SK-N-SH (cell line): ENCODE measurements around the gene UGT1A4. TPM values are rescaled to one million over a fixed set of nuclear protein-coding genes. Genes with fewer than 3 reads are reported as not detected.

ENCODE experiments used
- CTCF ChIA-PET: fragments of 300-600, 350-600 bp; formaldehyde crosslinking; extraction: SDS; loops from one replicate; lab custom pipeline; 2021; lab: Yijun Ruan, JAX
- POLR2A ChIA-PET: fragments of 350-600 bp; sonication (Branson Sonifier 250); formaldehyde crosslinking; extraction: SDS; loops from one replicate; lab custom pipeline; 2020; ENCODE audit warnings: antibody characterized with exemption, inconsistent platforms; lab: Yijun Ruan, JAX
- DNase-seq: peaks from one replicate; pipeline ENCODE4 v3.0.0; 2012
- H2AFZ ChIP-seq: fragments of 200-600 bp; sonication (generic); 2 replicates; pipeline ENCODE4 v1.8.1; 2016; ENCODE audit warnings: antibody characterized with exemption, mild to moderate bottlenecking, low read depth
- H3F3A ChIP-seq: fragments of 200-600 bp; sonication (generic); replicated peaks from 2 replicates; pipeline ENCODE3; 2016; ENCODE audit warnings: antibody characterized with exemption, mild to moderate bottlenecking; ENCODE audit not compliant: insufficient read depth
- H3K27ac ChIP-seq, 2 experiments: fragments of 200-500 bp in 1 of 2; fragments of 200-600 bp in 1 of 2; sonication (Bioruptor generic) in 1 of 2; sonication (generic), shearing (Covaris generic) in 1 of 2; 2 replicates each; pipeline versions ENCODE4 v1.5.1 to v1.6.1; 2014 to 2016; ENCODE audit warnings: low read depth in 2 of 2, inconsistent platforms in 1 of 2, low read length in 1 of 2, mild to moderate bottlenecking in 1 of 2, mixed read lengths in 1 of 2
- H3K27me3 ChIP-seq: fragments of 200-600 bp; sonication (generic), shearing (Covaris generic); 2 replicates; pipeline ENCODE4 v1.6.1; 2016; ENCODE audit warnings: mixed run types; ENCODE audit not compliant: insufficient read depth
- H3K36me3 ChIP-seq, 2 experiments: fragments of 200-500 bp in 1 of 2; fragments of 200-600 bp in 1 of 2; sonication (Bioruptor generic) in 1 of 2; sonication (generic) in 1 of 2; replicated peaks in 1 of 2; 2 replicates each; pipeline versions ENCODE3 to v1.5.1; 2014 to 2016; ENCODE audit warnings: low read length in 1 of 2, mild to moderate bottlenecking in 1 of 2; ENCODE audit not compliant: insufficient read depth in 2 of 2, control insufficient read depth in 1 of 2
- H3K4me1 ChIP-seq, 2 experiments: fragments of 200-500 bp in 1 of 2; fragments of 200-600 bp in 1 of 2; sonication (Bioruptor generic) in 1 of 2; sonication (generic), shearing (Covaris generic) in 1 of 2; 2 replicates each; pipeline versions ENCODE4 v1.5.1 to v1.6.1; 2014 to 2016; ENCODE audit warnings: low read depth in 1 of 2, low read length in 1 of 2, mixed run types in 1 of 2; ENCODE audit not compliant: insufficient read depth in 2 of 2, control insufficient read depth in 1 of 2
- H3K4me2 ChIP-seq: fragments of 200-600 bp; sonication (generic), shearing (Covaris generic); 2 replicates; pipeline ENCODE4 v1.6.1; 2017; ENCODE audit warnings: mixed run types
- H3K4me3 ChIP-seq, 2 experiments: fragments of 200-500 bp in 1 of 2; fragments of 200-600 bp in 1 of 2; sonication (Bioruptor generic) in 1 of 2; sonication (generic), shearing (Covaris generic) in 1 of 2; 2 replicates each; pipeline versions ENCODE4 v1.5.1 to v1.8.1; 2014 to 2016; ENCODE audit warnings: low read depth in 2 of 2, inconsistent platforms in 1 of 2, low read length in 1 of 2, mild to moderate bottlenecking in 1 of 2, mixed read lengths in 1 of 2, moderate library complexity in 1 of 2
- H3K79me2 ChIP-seq: fragments of 200-600 bp; sonication (generic); 2 replicates; pipeline ENCODE4 v1.8.1; 2017; ENCODE audit warnings: mild to moderate bottlenecking; ENCODE audit not compliant: insufficient read depth
- H3K9ac ChIP-seq: fragments of 200-600 bp; sonication (generic); 2 replicates; pipeline ENCODE4 v1.6.1; 2017; ENCODE audit warnings: mixed run types
- H3K9me2 ChIP-seq: fragments of 200-600 bp; sonication (generic); 2 replicates; pipeline ENCODE4 v1.6.1; 2017; ENCODE audit warnings: mixed run types
- H3K9me3 ChIP-seq: fragments of 200-600 bp; sonication (generic); 2 replicates; pipeline ENCODE4 v1.6.1; 2017; ENCODE audit warnings: mixed run types, mild to moderate bottlenecking, moderate library complexity
- H4K20me1 ChIP-seq: fragments of 200-600 bp; sonication (generic); 2 replicates; pipeline ENCODE4 v1.6.1; 2017; ENCODE audit warnings: mild to moderate bottlenecking, mixed run types; ENCODE audit not compliant: insufficient read depth
- EZH2phosphoT487 ChIP-seq: fragments of 200-600 bp; sonication (generic); IDR thresholded peaks from 2 replicates; pipeline ENCODE4 v1.6.1; 2017; ENCODE audit warnings: low read depth, mixed run types, mild to moderate bottlenecking, antibody characterized with exemption, moderate library complexity, borderline replicate concordance
- FOSL2 ChIP-seq: IDR thresholded peaks from 2 replicates; pipeline ENCODE4 v1.4.0; 2012; ENCODE audit warnings: low read depth, mild to moderate bottlenecking, moderate library complexity, borderline replicate concordance
- GABPA ChIP-seq: IDR thresholded peaks from 2 replicates; pipeline ENCODE4 v1.4.0; 2012; ENCODE audit warnings: low read depth, mild to moderate bottlenecking
- GATA2 ChIP-seq: sonication (generic); formaldehyde crosslinking; IDR thresholded peaks from 2 replicates; pipeline ENCODE4 v1.5.0; 2020; ENCODE audit warnings: mild to moderate bottlenecking, missing genetic modification reagents
- MEF2A ChIP-seq: IDR thresholded peaks from 2 replicates; pipeline ENCODE4 v1.4.0; 2012; ENCODE audit warnings: low read depth, borderline replicate concordance
- MXI1 ChIP-seq: IDR thresholded peaks from 2 replicates; pipeline ENCODE4 v1.6.1; 2012; ENCODE audit warnings: mild to moderate bottlenecking, low read depth, low read length, improper control_type of control experiment
- POLR2AphosphoS5 ChIP-seq: IDR thresholded peaks from 2 replicates; pipeline ENCODE4 v1.6.1; 2012; ENCODE audit warnings: low read depth, low read length
- RCOR1 ChIP-seq: fragments of 150-350 bp; IDR thresholded peaks from 2 replicates; pipeline ENCODE4 v1.6.1; 2017; ENCODE audit warnings: antibody characterized with exemption, low read length
- SIN3A ChIP-seq: IDR thresholded peaks from 2 replicates; pipeline ENCODE4 v1.6.1; 2012; ENCODE audit warnings: low read depth, mild to moderate bottlenecking, low read length, moderate library complexity, borderline replicate concordance
- SMC3 ChIP-seq: IDR thresholded peaks from 2 replicates; pipeline ENCODE4 v1.6.1; 2012; ENCODE audit warnings: low read depth, low read length, improper control_type of control experiment
- TCF12 ChIP-seq: IDR thresholded peaks from 2 replicates; pipeline ENCODE4 v1.4.0; 2012
- USF1 ChIP-seq: IDR thresholded peaks from 2 replicates; pipeline ENCODE4 v1.4.0; 2012; ENCODE audit warnings: low read depth, borderline replicate concordance
- ZBTB33 ChIP-seq: IDR thresholded peaks from 2 replicates; pipeline ENCODE4 v1.4.0; 2012; ENCODE audit warnings: low read depth, borderline replicate concordance
- WGBS: methylation state at CpG from one replicate; pipeline ENCODE4 v1.1.6; 2017; ENCODE audit warnings: low lambda C conversion rate; 5-methylcytosine and 5-hydroxymethylcytosine counted together
- polyA plus RNA-seq, 3 experiments: library from polyadenylated mRNA; depleted of rRNA; stranded (reverse); fragments of >200 nt; gene quantifications; 2 replicates each; pipeline ENCODE4 v1.2.3, GENCODE V29; 2012

UGT1A4 gene
- polyA plus RNA-seq, 1 of the 3 experiments (the other 2 are of a cell fraction), result not detected

GRCh38 chr2:233713262-233713615 is 5.3 kb upstream of the UGT1A4 start:
- H3K36me3 ChIP-seq, result no peaks in the 10 kb centered on the region
- H3F3A ChIP-seq, result peaks cover 2% of the 10 kb centered on the region
- H3K4me2 ChIP-seq, result no peak overlapping the region
- no peaks in the 10 kb centered on the region for H3K79me2 ChIP-seq
- H4K20me1 ChIP-seq, result no peaks in the 10 kb centered on the region
- H2AFZ ChIP-seq, result no peak overlapping the region
- no peaks in the 10 kb centered on the region; the same call in 1 of the 2 replicates for H3K27me3 ChIP-seq
- H3K9me3 ChIP-seq, result no peaks in the 10 kb centered on the region
- WGBS, result 76% methylated on average over 7 of the region's 7 CpGs
- no peak for DNase-seq
- POLR2A ChIA-PET, result no interaction called here
- no peak overlapping the region for H3K27ac ChIP-seq
- no peak overlapping the region for H3K4me3 ChIP-seq
- CTCF ChIA-PET, result no interaction called here
- no peaks in the 10 kb centered on the region; a peak in 2 of 4 replicates for H3K4me1 ChIP-seq
- no peaks in the 10 kb centered on the region for H3K9me2 ChIP-seq
- H3K9ac ChIP-seq, result no peak overlapping the region
- TF ChIP-seq SMC3 (no peak), EZH2phosphoT487 (no peak)
- TF ChIP-seq, all 33 proteins: peak for 0

GRCh38 chr2:233714121-233714520 is 4.4 kb upstream of the UGT1A4 start:
- H3K27ac ChIP-seq, result no peak overlapping the region
- no peak overlapping the region for H2AFZ ChIP-seq
- no peak overlapping the region for H3K4me3 ChIP-seq
- no peaks in the 10 kb centered on the region for H4K20me1 ChIP-seq
- TF ChIP-seq USF1 (no peak), SIN3A (no peak)
- TF ChIP-seq, all 33 proteins: peak for 0
- H3K9me2 ChIP-seq, result no peaks in the 10 kb centered on the region
- H3K9ac ChIP-seq, result no peak overlapping the region
- H3F3A ChIP-seq, result peaks cover 2% of the 10 kb centered on the region
- 65% methylated on average over 2 of the region's 2 CpGs for WGBS
- CTCF ChIA-PET, result no interaction called here
- H3K27me3 ChIP-seq, result no peaks in the 10 kb centered on the region; the same call in 1 of the 2 replicates
- POLR2A ChIA-PET, result no interaction called here
- H3K4me2 ChIP-seq, result no peak overlapping the region
- H3K79me2 ChIP-seq, result no peaks in the 10 kb centered on the region
- H3K4me1 ChIP-seq, result no peaks in the 10 kb centered on the region; a peak in 2 of 4 replicates
- no peak for DNase-seq
- H3K9me3 ChIP-seq, result no peaks in the 10 kb centered on the region
- no peaks in the 10 kb centered on the region for H3K36me3 ChIP-seq

GRCh38 chr2:233728723-233729301 is 10.3 kb downstream of the UGT1A4 start, which contains the start of gene UGT1A3:
Gene UGT1A3 (plus strand): TSS chr2:233729042. CDS start chr2:233729127, 85 bp downstream.
- Histone ChIP-seq H2AFZ (no peak within 1 kb of the TSS), H3K27ac (no peak within 1 kb of the TSS), H3K9ac (no peak within 1 kb of the TSS), H3K9me3 (no peaks in the 10 kb centered on the region), H3K9me2 (no peaks in the 10 kb centered on the region), H3K4me1 (no peaks in the 10 kb centered on the region), H3K4me2 (no peak within 1 kb of the TSS), H3F3A (no peaks in the 10 kb centered on the region), H3K79me2 (no peaks in the 10 kb centered on the region), H4K20me1 (no peaks in the 10 kb centered on the region), H3K4me3 (no peak within 1 kb of the TSS), H3K27me3 (no peaks in the 10 kb centered on the region), H3K36me3 (no peaks in the 10 kb centered on the region)
- CTCF ChIA-PET, result interaction anchor here (1.3 kb wide), 1 partner anchor 18 kb away, joined by 3 read pairs; no protein-coding TSS in a partner anchor
- POLR2A ChIA-PET, result no interaction called here
- WGBS, result 28% methylated on average over 5 of the region's 8 CpGs
- no peak for DNase-seq
- TF ChIP-seq TCF12 (no peak), MXI1 (no peak), MEF2A (no peak), GATA2 (CRISPR knock-in tag) (no peak), GABPA (no peak), RCOR1 (no peak), FOSL2 (no peak), USF1 (no peak), POLR2AphosphoS5 (no peak), ZBTB33 (no peak)
